Sigmoid colon (tissue), 4 donors: ENCODE data around the gene MRPL40.

ENCODE experiments used
- EP300 ChIP-seq, 4 donors: sonication (generic); formaldehyde crosslinking; IDR thresholded peaks; one replicate each; pipeline ENCODE4 v1.6.1; 2017; ENCODE audit warnings: antibody characterized with exemption in 4 of 4
- POLR2A ChIP-seq, 2 donors: fragments of 450-650 bp; IDR thresholded peaks; one replicate each; pipeline ENCODE4 v1.6.1; 2016; ENCODE audit warnings: antibody characterized with exemption in 2 of 2, mild to moderate bottlenecking in 2 of 2, moderate library complexity in 2 of 2

GRCh38 chr22:19383292-19383691 lies 49.1 kb upstream of the MRPL40 start:
- TF ChIP-seq POLR2A (IDR thresholded peaks at IDR 0.05) (no peak), EP300 (IDR thresholded peaks at IDR 0.05) (no peak)
